BJ (cell line): Measurements from ENCODE around the gene HCAR3. TPM values are rescaled to one million over a fixed set of nuclear protein-coding genes. Genes with fewer than 3 reads are reported as not detected.

Experiments used
- CTCF ChIA-PET: fragments of 350-600 bp; formaldehyde crosslinking; extraction: SDS; loops from one replicate; lab custom pipeline; 2021; ENCODE audit warnings: antibody characterized with exemption, inconsistent platforms; lab: Yijun Ruan, JAX
- POLR2A ChIA-PET: fragments of 300-600 bp; sonication (Branson Sonifier 250); formaldehyde crosslinking; extraction: SDS; loops from one replicate; lab custom pipeline; 2021; ENCODE audit warnings: antibody characterized with exemption; lab: Charles Lee
- DNase-seq: peaks from one replicate; pipeline ENCODE4 v3.0.0-alpha.2; 2011; ENCODE audit warnings: low read depth
- H3K27me3 ChIP-seq: 2 replicates; pipeline ENCODE4 v1.6.0; 2011; ENCODE audit warnings: low read length; ENCODE audit not compliant: control insufficient read depth, insufficient read depth
- H3K36me3 ChIP-seq: 2 replicates; pipeline ENCODE4 v1.5.1; 2011; ENCODE audit warnings: low read length; ENCODE audit not compliant: control insufficient read depth, insufficient read depth
- H3K4me3 ChIP-seq: 2 replicates; pipeline ENCODE4 v1.5.1; 2011; ENCODE audit warnings: low read depth, mild to moderate bottlenecking, control low read depth, low read length
- polyA plus RNA-seq: library from polyadenylated mRNA; depleted of rRNA; stranded (reverse); fragments of >200 nt; gene quantifications from 2 replicates; pipeline ENCODE4 v1.2.3, GENCODE V29; 2011
- TF ChIP-seq, protein P1 (sequence below): IDR thresholded peaks from 2 replicates; pipeline ENCODE4 v1.5.1; 2011; ENCODE audit warnings: low read depth, mild to moderate bottlenecking, control low read depth, inconsistent platforms, low read length, moderate library complexity; ENCODE audit not compliant: insufficient read depth

The HCAR3 gene
- polyA plus RNA-seq, 1 experiment: not detected

- ChIA-PET POLR2A (no interaction called here), CTCF (interaction anchor here (0.6 to 3.5 kb wide), 3 partner anchors 14 to 505 kb away, joined by 3 to 13 read pairs (median 5); partner anchors contain the start of gene DENR)
- H3K36me3 ChIP-seq: no peaks in the 10 kb centered on the region
- no peak for DNase-seq
- H3K4me3 ChIP-seq: no peak overlapping the region
- H3K27me3 ChIP-seq: no peaks in the 10 kb centered on the region
- TF ChIP-seq, protein P1, sequence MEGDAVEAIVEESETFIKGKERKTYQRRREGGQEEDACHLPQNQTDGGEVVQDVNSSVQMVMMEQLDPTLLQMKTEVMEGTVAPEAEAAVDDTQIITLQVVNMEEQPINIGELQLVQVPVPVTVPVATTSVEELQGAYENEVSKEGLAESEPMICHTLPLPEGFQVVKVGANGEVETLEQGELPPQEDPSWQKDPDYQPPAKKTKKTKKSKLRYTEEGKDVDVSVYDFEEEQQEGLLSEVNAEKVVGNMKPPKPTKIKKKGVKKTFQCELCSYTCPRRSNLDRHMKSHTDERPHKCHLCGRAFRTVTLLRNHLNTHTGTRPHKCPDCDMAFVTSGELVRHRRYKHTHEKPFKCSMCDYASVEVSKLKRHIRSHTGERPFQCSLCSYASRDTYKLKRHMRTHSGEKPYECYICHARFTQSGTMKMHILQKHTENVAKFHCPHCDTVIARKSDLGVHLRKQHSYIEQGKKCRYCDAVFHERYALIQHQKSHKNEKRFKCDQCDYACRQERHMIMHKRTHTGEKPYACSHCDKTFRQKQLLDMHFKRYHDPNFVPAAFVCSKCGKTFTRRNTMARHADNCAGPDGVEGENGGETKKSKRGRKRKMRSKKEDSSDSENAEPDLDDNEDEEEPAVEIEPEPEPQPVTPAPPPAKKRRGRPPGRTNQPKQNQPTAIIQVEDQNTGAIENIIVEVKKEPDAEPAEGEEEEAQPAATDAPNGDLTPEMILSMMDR: no peak
Measured at GRCh38 chr12:122738571-122738970, 22.0 kb upstream of the HCAR3 start.

DNA sequence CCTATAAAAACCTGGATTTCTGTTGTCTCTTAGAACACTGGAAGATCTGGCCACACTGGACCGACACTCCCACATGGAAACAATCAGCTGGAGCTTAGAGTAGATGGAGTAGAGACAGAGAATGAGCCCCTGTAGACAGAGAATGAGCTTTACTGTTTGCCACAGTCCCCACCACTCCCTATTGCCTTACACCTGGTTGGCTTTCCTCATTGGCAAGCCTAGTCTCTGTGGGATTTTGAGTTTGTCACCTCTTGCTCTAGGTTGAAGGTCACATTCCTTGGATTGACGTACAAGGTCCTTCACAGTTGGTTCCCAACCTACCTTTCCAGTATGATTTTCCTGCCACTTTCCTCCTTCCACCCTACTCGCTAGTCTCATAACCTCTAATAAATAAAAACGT, 16.0 kb upstream of the HCAR3 start:
- no peaks in the 10 kb centered on the region for H3K36me3 ChIP-seq
- H3K27me3 ChIP-seq: peaks cover 3% of the 10 kb centered on the region; the same call in 1 of the 2 replicates
- no peak for DNase-seq
- TF ChIP-seq, protein P1: no peak
- ChIA-PET POLR2A (interaction anchor here (0.5 kb wide), 1 partner anchor 12 kb away, joined by 3 read pairs; no protein-coding TSS in a partner anchor), CTCF (no interaction called here)
- H3K4me3 ChIP-seq: no peak overlapping the region

DNA sequence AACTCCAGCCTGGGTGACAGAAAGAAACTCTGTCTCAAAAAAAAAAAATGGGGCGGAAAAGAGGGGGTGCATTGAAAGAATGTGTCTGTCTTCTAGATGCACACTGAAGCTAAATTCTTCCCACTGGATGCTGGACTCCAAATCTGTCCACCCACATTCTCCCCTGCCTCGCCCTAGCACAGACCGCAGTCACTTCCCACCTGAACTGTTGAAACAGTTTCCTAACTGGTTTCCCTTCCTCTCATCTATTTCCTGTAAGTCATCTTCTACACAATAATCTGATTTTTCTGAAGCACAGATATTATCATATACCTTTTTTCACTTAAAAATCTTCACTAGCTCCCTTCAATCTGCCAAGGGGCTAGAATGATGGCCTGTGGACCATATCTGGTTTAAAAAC, 15.6 kb upstream of the HCAR3 start:
- Histone ChIP-seq H3K36me3 (no peaks in the 10 kb centered on the region), H3K4me3 (no peak overlapping the region), H3K27me3 (peaks cover 3% of the 10 kb centered on the region; the same call in 1 of the 2 replicates)
- POLR2A ChIA-PET: interaction anchor here (0.5 kb wide), 1 partner anchor 12 kb away, joined by 3 read pairs; no protein-coding TSS in a partner anchor
- no peak for DNase-seq
- TF ChIP-seq, protein P1: no peak
- CTCF ChIA-PET: no interaction called here

GRCh38 chr12:122730215-122731014, 13.8 kb upstream of the HCAR3 start, which contains the start of gene HCAR1:
Gene HCAR1, minus strand, starts transcription at chr12:122730844. Its CDS starts 505 bp downstream, at chr12:122730339.
- Histone ChIP-seq H3K36me3 (no peaks in the 10 kb centered on the region), H3K4me3 (no peak within 1 kb of the TSS), H3K27me3 (peaks cover 3% of the 10 kb centered on the region; the same call in 1 of the 2 replicates)
- POLR2A ChIA-PET: no interaction called here
- DNase-seq: no peak
- TF ChIP-seq, protein P1: no peak
- CTCF ChIA-PET: interaction anchor here (1.2 kb wide), 1 partner anchor 93 kb away, joined by 3 read pairs; no protein-coding TSS in a partner anchor

GRCh38 chr12:122729583-122730214, 13.1 kb upstream of the HCAR3 start:
- Histone ChIP-seq H3K27me3 (peaks cover 3% of the 10 kb centered on the region; the same call in 1 of the 2 replicates), H3K36me3 (no peaks in the 10 kb centered on the region), H3K4me3 (no peak overlapping the region)
- TF ChIP-seq, protein P1: no peak
- no peak for DNase-seq
- ChIA-PET POLR2A (no interaction called here), CTCF (no interaction called here)
